Right lobe of liver (tissue), 6 donors: Measurements from ENCODE around the gene ERC2. TPM values are rescaled to one million over a fixed set of nuclear protein-coding genes. Genes with fewer than 3 reads are reported as not detected.

ENCODE experiments used
- ATAC-seq, 4 donors: fragments of 200-7000 bp; cut with Tn5 transposase; one replicate each; pipeline ENCODE4 v1.9.1; 2020; ENCODE audit warnings: mild to moderate bottlenecking in 4 of 4, moderate library complexity in 4 of 4
- DNase-seq, 3 donors: peaks; one replicate each; pipeline ENCODE4 v3.0.0-alpha.2; 2020
- H3K27ac ChIP-seq, 3 donors: fragments of 200-600 bp; one replicate each; pipeline ENCODE4 v1.8.0; 2022
- H3K27me3 ChIP-seq, 2 donors: fragments of 200-600 bp; one replicate each; pipeline ENCODE4 v1.8.0; 2022
- H3K36me3 ChIP-seq, 4 donors: fragments of 200-600 bp; sonication (generic) in 1 of 4; one replicate each; pipeline versions ENCODE4 v1.5.1 to v1.8.0; 2017 to 2022; ENCODE audit warnings: control low read depth in 1 of 4
- H3K4me1 ChIP-seq, 4 donors: fragments of 200-600 bp; sonication (generic) in 1 of 4; one replicate each; pipeline versions ENCODE4 v1.5.1 to v1.8.0; 2017 to 2022; ENCODE audit warnings: control low read depth in 1 of 4
- H3K4me3 ChIP-seq, 3 donors: fragments of 200-600 bp; one replicate each; pipeline ENCODE4 v1.8.0; 2022
- H3K9me3 ChIP-seq, 4 donors: fragments of 200-600 bp; sonication (generic) in 1 of 4; one replicate each; pipeline versions ENCODE4 v1.5.1 to v1.8.0; 2017 to 2022; ENCODE audit warnings: control low read depth in 1 of 4
- CTCF ChIP-seq, 4 donors: fragments of 200-600 bp in 3 of 4; fragments of 450-650 bp in 1 of 4; IDR thresholded peaks; one replicate each; pipeline versions ENCODE4 v1.5.1 to v1.8.0; 2016 to 2022; ENCODE audit warnings: antibody characterized with exemption in 4 of 4, mild to moderate bottlenecking in 2 of 4
- POLR2A ChIP-seq: fragments of 450-650 bp; IDR thresholded peaks from one replicate; pipeline ENCODE4 v1.6.1; 2017; ENCODE audit warnings: antibody characterized with exemption, mild to moderate bottlenecking
- WGBS: methylation state at CpG from one replicate; pipeline ENCODE4 v1.1.6; 2018; ENCODE audit warnings: low coverage, low lambda C conversion rate; ENCODE audit not compliant: insufficient coverage; ENCODE audit errors: missing lambda C conversion rate; 5-methylcytosine and 5-hydroxymethylcytosine counted together
- intact Hi-C, 2 donors: fragments of 100-400 bp; cut with DNase I; formaldehyde crosslinking; loops; one replicate each; pipeline versions ENCODE4 v1.11.2 to v1.14.1; 2022
- total RNA-seq, 6 experiments: library from RNA; depleted of rRNA in 2 of 6; stranded (reverse); fragments of >200 nt in 2 of 6; fragmentation: NEBNext Ultra II Directional in 3 of 6; extraction: Animal tissue kit (Norgen Biotek cat#: 25700) in 3 of 6; gene quantifications; one replicate each; pipeline versions ENCODE4 v1.1.0 to v1.2.4, GENCODE V29; 2016 to 2023
- donor health status: DM: no; HTN: yes; CAD: no.
- donor health status: DM: no; HTN: no; CAD: no.
- donor health status: DM: no; HTN: no; CAD: no.
- donor health status: DM: no; HTN: yes; CAD: no.
- donor health status: DM: no; HTN: yes; CAD: no.

ERC2 gene
- total RNA-seq, 6 experiments from 2014 or later: not detected

GRCh38 chr3:55469957-55470526, 998.2 kb downstream of the ERC2 start:
- no peaks in the 10 kb centered on the region for H3K9me3 ChIP-seq
- no peak overlapping the region for H3K27ac ChIP-seq
- intact Hi-C loops: no loop called here
- H3K4me3 ChIP-seq: no peak overlapping the region
- no peaks in the 10 kb centered on the region for H3K4me1 ChIP-seq
- WGBS: 83% methylated on average over 14 of the region's 32 CpGs
- H3K27me3 ChIP-seq: no peaks in the 10 kb centered on the region
- DNase-seq (no peak), ATAC-seq (no peak)
- no peaks in the 10 kb centered on the region for H3K36me3 ChIP-seq
- TF ChIP-seq CTCF (IDR thresholded peaks at IDR 0.05) (no peak), POLR2A (no peak)

DNA sequence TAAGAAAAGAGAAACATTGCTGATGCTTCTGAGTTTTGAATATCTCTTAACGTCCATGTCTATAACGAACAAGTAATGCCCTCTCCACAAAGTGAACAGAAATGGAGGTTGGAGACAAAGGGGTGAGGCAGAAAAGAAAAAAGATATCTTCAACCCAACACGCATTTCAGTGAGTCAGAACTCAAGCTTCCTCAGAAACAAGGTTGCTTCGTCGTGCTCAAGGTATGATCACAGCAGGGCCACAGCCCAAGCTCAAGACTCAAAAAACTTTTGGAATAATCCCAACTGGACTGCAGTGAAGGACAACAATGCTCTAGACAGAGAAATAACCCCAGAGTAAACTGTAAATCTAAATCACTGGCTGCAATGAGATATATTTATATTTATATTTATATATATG, 1000.0 kb downstream of the ERC2 start:
- intact Hi-C loops: no loop called here
- WGBS: 94% methylated on average over 5 of the region's 5 CpGs
- Histone ChIP-seq H3K4me1 (no peaks in the 10 kb centered on the region), H3K4me3 (no peak overlapping the region), H3K36me3 (no peaks in the 10 kb centered on the region), H3K27me3 (no peaks in the 10 kb centered on the region), H3K27ac (no peak overlapping the region), H3K9me3 (no peaks in the 10 kb centered on the region)
- TF ChIP-seq CTCF (IDR thresholded peaks at IDR 0.05) (no peak), POLR2A (no peak)
- ATAC-seq (no peak), DNase-seq (no peak)

DNA sequence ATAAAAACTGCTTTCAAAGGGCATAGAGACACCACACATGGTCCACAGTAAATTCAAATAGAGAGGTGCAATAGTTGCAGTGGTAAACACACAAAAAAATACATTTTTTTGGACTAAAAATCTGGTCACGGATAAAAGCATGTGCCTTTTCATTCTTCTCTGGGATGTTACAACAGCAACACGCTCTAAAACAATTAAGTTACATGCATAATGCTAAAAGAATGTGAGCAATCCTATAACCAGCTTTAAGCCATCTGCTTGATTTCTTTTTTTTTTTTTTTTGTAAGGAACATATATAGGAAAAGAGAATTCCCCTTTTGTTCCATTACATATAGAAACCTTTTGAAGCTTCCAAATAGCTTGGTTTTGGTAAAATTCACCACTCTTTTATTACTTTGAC, 1001.2 kb downstream of the ERC2 start:
- Histone ChIP-seq H3K27ac (no peak overlapping the region), H3K27me3 (no peaks in the 10 kb centered on the region), H3K9me3 (no peaks in the 10 kb centered on the region), H3K36me3 (no peaks in the 10 kb centered on the region), H3K4me3 (no peak overlapping the region), H3K4me1 (no peaks in the 10 kb centered on the region)
- TF ChIP-seq CTCF (IDR thresholded peaks at IDR 0.05): no peak
- TF ChIP-seq POLR2A: no peak
- WGBS: 93% methylated on average over 2 of the region's 2 CpGs
- intact Hi-C loops: no loop called here
- DNase-seq: no peak
- ATAC-seq: no peak

- DNase-seq: no peak
- WGBS: 77% methylated on average over 3 of the region's 3 CpGs
- H3K27me3 ChIP-seq: no peaks in the 10 kb centered on the region
- no peaks in the 10 kb centered on the region for H3K36me3 ChIP-seq
- TF ChIP-seq POLR2A (no peak), CTCF (IDR thresholded peaks at IDR 0.05) (no peak)
- intact Hi-C loops: no loop called here
- no peaks in the 10 kb centered on the region for H3K4me1 ChIP-seq
- H3K9me3 ChIP-seq: no peaks in the 10 kb centered on the region
- no peak overlapping the region for H3K4me3 ChIP-seq
- no peak overlapping the region for H3K27ac ChIP-seq
- ATAC-seq: no peak
Measured at GRCh38 chr3:55466526-55466925, 1001.7 kb downstream of the ERC2 start.

DNA sequence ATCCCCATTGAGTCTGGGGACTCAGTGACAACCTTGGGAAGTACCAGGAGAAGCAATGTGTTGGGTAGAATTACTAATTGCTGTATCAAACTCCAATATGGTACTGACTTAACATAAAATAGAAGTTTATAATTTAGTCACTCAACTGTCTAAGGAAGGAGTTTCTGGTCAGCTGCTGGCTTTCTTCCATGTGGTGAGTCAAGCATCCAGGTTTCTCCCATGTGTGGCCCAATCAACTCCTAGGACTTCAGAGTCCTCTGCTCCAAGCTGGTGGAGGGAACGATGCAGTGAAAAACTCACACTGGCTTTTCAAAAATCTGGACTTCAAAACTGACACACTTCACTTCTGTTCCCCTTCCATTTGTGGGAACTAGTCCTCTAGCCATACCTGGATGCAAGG, 1006.4 kb downstream of the ERC2 start:
- H3K9me3 ChIP-seq: no peaks in the 10 kb centered on the region
- 100% methylated on average over 1 of the region's 1 CpG for WGBS
- no peaks in the 10 kb centered on the region for H3K4me1 ChIP-seq
- TF ChIP-seq POLR2A: no peak
- TF ChIP-seq CTCF (IDR thresholded peaks at IDR 0.05): no peak
- no peak overlapping the region for H3K4me3 ChIP-seq
- H3K27me3 ChIP-seq: no peaks in the 10 kb centered on the region
- H3K36me3 ChIP-seq: no peaks in the 10 kb centered on the region
- no peak overlapping the region for H3K27ac ChIP-seq
- ATAC-seq (no peak), DNase-seq (no peak)
- intact Hi-C loops: no loop called here
